Body of pancreas (tissue), 4 donors: Measurements from ENCODE around the gene CMKLR1.

Source experiments
- CTCF ChIP-seq, 7 experiments: fragments of 450-650 bp in 4 of 7; fragments of 200-600 bp in 3 of 7; sonication (generic) in 3 of 7; IDR thresholded peaks; one replicate each; pipeline ENCODE4 v1.5.1; 2016 to 2019; ENCODE audit warnings: antibody characterized with exemption in 7 of 7
- POLR2A ChIP-seq, 3 donors: fragments of 450-650 bp; IDR thresholded peaks; one replicate each; pipeline ENCODE4 v1.6.1; 2016; ENCODE audit warnings: antibody characterized with exemption in 3 of 3, mild to moderate bottlenecking in 2 of 3

GRCh38 chr12:108320507-108321293 lies 18.4 kb downstream of the CMKLR1 start:
- TF ChIP-seq CTCF (IDR thresholded peaks at IDR 0.05) (no peak), POLR2A (IDR thresholded peaks at IDR 0.05) (no peak)
